Sigmoid colon (tissue), 7 donors: ENCODE results near the gene SSBP3. TPM values are rescaled to one million over a fixed set of nuclear protein-coding genes. Genes with fewer than 3 reads are reported as not detected.
A peak's percentile ranks its signal among the peaks of the same experiment; 100 is the strongest.

Source experiments
- DNase-seq: peaks from one replicate; pipeline ENCODE4 v3.0.0-alpha.2; 2019
- H3K27ac ChIP-seq, 4 donors: fragments of 200-600 bp; sonication (generic); one replicate each; pipeline ENCODE4 v1.5.1; 2016 to 2019; ENCODE audit warnings: mild to moderate bottlenecking in 1 of 4
- H3K27me3 ChIP-seq, 3 donors: fragments of 200-600 bp; sonication (generic); one replicate each; pipeline ENCODE4 v1.5.1; 2019; ENCODE audit warnings: mild to moderate bottlenecking in 1 of 3
- H3K36me3 ChIP-seq, 4 donors: fragments of 200-600 bp; sonication (generic); one replicate each; pipeline ENCODE4 v1.5.1; 2016 to 2019
- H3K4me1 ChIP-seq, 4 donors: fragments of 200-600 bp; sonication (generic); one replicate each; pipeline ENCODE4 v1.5.1; 2017 to 2019
- H3K4me3 ChIP-seq, 4 donors: fragments of 200-600 bp; sonication (generic); one replicate each; pipeline ENCODE4 v1.5.1; 2017 to 2019; ENCODE audit warnings: mild to moderate bottlenecking in 2 of 4, moderate library complexity in 1 of 4
- H3K9me3 ChIP-seq, 4 donors: fragments of 200-600 bp in 3 of 4; sonication (generic) in 3 of 4; one replicate each; pipeline versions ENCODE4 v1.5.1 to v1.6.1; 2013 to 2019
- EP300 ChIP-seq, 4 donors: sonication (generic); formaldehyde crosslinking; IDR thresholded peaks; one replicate each; pipeline ENCODE4 v1.6.1; 2017; ENCODE audit warnings: antibody characterized with exemption in 4 of 4
- POLR2A ChIP-seq, 2 donors: fragments of 450-650 bp; IDR thresholded peaks; one replicate each; pipeline ENCODE4 v1.6.1; 2016; ENCODE audit warnings: antibody characterized with exemption in 2 of 2, mild to moderate bottlenecking in 2 of 2, moderate library complexity in 2 of 2
- POLR2AphosphoS5 ChIP-seq, 4 donors: sonication (generic); formaldehyde crosslinking; IDR thresholded peaks; one replicate each; pipeline ENCODE4 v1.6.1; 2017; ENCODE audit warnings: antibody characterized with exemption in 4 of 4
- WGBS, 2 donors: extraction: QIAGEN DNeasy Blood & Tissue Kit; methylation state at CpG; one replicate each; pipeline ENCODE4 v1.1.7; 2013; 5-methylcytosine and 5-hydroxymethylcytosine counted together
- intact Hi-C: fragments of 100-400 bp; cut with DNase I; formaldehyde crosslinking; loops from one replicate; pipeline ENCODE4 v1.15.1; 2023
- polyA plus RNA-seq, 3 donors: library from polyadenylated mRNA; stranded (reverse); fragments of 200-250 nt; gene quantifications; one replicate each; pipeline ENCODE4 v1.2.3, GENCODE V29; 2013
- total RNA-seq, 4 donors: library from RNA; depleted of rRNA; stranded (reverse); fragments of >200 nt; gene quantifications; one replicate each; pipeline ENCODE4 v1.1.0, GENCODE V29; 2016
- TF ChIP-seq, protein P1 (sequence below), 4 experiments: fragments of 450-650 bp in 3 of 4; fragments of 200-600 bp in 1 of 4; IDR thresholded peaks; one replicate each; pipeline ENCODE4 v1.5.1; 2016 to 2019; ENCODE audit warnings: antibody characterized with exemption in 4 of 4, mild to moderate bottlenecking in 3 of 4, moderate library complexity in 2 of 4
- donor health status: healthy with polysubstance abuse.
- donor health status: Bipolar disorder and iron deficiency.
- donor health status: healthy.

The SSBP3 gene
- total and polyA plus RNA-seq, 7 donors = 27.4 to 62.5 (median 38.5) TPM

DNA sequence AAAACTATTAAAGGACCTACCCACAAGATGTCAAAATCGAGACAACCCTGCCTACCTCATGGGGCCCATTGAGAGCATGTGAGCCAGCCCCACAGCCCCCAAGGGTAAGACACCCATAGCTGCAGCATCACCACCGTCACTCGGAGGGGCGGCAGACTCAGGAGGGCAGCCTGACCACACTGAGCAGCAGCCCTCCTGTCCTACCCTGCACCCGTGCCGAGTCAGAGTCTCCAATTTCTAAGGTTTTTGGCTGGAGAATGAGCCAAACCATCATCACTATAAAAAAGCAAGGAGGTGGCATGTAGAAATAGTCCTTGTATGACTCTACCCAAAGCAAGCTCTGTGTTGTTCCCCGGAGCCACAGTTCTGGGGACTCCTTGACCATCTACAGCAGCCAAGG, 94.7 kb downstream of the SSBP3 start:
- Histone ChIP-seq H3K4me1 (peaks cover 0 to 66% (median 57%) of the 10 kb centered on the region in 4 donors), H3K36me3 (no peaks in the 10 kb centered on the region), H3K4me3 (no peak overlapping the region), H3K27me3 (no peaks in the 10 kb centered on the region), H3K27ac (peak overlapping the region in 2 of 4 donors; percentile 27 to 58), H3K9me3 (no peaks in the 10 kb centered on the region)
- DNase-seq = no peak
- intact Hi-C loops = loop anchor here (5.0 kb wide), 1 partner anchor 176 kb away; no protein-coding TSS in a partner anchor
- no peak for TF ChIP-seq EP300 (IDR thresholded peaks at IDR 0.05)
- TF ChIP-seq POLR2A (IDR thresholded peaks at IDR 0.05) = no peak
- TF ChIP-seq, protein P1, sequence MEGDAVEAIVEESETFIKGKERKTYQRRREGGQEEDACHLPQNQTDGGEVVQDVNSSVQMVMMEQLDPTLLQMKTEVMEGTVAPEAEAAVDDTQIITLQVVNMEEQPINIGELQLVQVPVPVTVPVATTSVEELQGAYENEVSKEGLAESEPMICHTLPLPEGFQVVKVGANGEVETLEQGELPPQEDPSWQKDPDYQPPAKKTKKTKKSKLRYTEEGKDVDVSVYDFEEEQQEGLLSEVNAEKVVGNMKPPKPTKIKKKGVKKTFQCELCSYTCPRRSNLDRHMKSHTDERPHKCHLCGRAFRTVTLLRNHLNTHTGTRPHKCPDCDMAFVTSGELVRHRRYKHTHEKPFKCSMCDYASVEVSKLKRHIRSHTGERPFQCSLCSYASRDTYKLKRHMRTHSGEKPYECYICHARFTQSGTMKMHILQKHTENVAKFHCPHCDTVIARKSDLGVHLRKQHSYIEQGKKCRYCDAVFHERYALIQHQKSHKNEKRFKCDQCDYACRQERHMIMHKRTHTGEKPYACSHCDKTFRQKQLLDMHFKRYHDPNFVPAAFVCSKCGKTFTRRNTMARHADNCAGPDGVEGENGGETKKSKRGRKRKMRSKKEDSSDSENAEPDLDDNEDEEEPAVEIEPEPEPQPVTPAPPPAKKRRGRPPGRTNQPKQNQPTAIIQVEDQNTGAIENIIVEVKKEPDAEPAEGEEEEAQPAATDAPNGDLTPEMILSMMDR (IDR thresholded peaks at IDR 0.05) = no peak
- no peak for TF ChIP-seq POLR2AphosphoS5 (IDR thresholded peaks at IDR 0.05)
- WGBS, 2 donors = 93 to 94% methylated on average over 7 of the region's 7 CpGs

DNA sequence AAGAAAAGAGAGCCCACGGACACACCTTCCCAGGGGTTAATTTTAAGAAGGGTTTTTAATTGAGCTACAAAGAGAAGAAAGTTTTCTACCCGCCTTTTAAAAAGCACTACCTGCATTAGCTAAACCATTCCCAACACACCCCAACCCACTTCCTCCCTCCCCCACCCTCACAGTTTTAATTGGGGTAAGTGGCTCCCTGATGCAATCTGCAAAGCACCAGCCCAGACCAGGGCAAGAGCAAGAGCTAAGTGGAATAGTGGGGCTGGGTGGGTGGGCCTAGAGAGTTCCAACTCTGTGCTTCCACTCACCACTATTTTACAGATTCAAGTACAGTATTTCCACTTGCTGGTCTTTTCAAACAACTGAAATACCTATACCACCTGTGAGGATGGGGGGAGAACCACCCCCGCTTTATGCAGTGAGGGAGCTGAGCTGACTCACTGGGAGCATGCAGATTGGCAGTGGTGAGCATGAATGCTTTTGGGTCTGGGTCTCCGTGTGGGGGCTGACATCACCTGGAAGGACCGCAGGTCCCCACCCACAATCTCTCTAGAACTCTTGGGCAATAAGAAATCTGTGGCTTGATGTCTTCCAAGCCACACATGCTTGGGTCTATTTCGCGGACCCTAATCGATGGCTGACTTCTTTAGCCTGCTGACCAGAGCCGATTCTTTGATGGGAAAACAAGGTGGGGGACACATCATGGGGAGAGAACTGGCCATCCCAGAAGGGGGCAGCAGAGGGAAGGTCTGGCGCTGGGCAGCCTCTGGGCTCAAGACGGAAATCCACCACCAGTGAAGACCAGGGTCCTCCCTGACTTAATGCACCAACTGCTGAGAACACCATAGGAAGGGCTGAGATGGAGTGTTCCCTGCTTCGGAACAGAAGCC, 95.5 kb downstream of the SSBP3 start:
- Histone ChIP-seq H3K9me3 (no peaks in the 10 kb centered on the region), H3K36me3 (no peaks in the 10 kb centered on the region), H3K4me1 (peaks cover 0 to 70% (median 63%) of the 10 kb centered on the region in 4 donors), H3K27me3 (no peaks in the 10 kb centered on the region), H3K4me3 (no peak overlapping the region), H3K27ac (peak overlapping the region in 2 of 4 donors; percentile 5 to 58)
- no peak for DNase-seq
- TF ChIP-seq, protein P1 (IDR thresholded peaks at IDR 0.05) = peak; percentile 21 to 59 (median 40)
- no peak for TF ChIP-seq POLR2AphosphoS5 (IDR thresholded peaks at IDR 0.05)
- intact Hi-C loops = loop anchor here (5.0 kb wide), 1 partner anchor 177 kb away; no protein-coding TSS in a partner anchor
- 79 to 82% methylated on average over 12 of the region's 12 CpGs for WGBS, 2 donors

DNA sequence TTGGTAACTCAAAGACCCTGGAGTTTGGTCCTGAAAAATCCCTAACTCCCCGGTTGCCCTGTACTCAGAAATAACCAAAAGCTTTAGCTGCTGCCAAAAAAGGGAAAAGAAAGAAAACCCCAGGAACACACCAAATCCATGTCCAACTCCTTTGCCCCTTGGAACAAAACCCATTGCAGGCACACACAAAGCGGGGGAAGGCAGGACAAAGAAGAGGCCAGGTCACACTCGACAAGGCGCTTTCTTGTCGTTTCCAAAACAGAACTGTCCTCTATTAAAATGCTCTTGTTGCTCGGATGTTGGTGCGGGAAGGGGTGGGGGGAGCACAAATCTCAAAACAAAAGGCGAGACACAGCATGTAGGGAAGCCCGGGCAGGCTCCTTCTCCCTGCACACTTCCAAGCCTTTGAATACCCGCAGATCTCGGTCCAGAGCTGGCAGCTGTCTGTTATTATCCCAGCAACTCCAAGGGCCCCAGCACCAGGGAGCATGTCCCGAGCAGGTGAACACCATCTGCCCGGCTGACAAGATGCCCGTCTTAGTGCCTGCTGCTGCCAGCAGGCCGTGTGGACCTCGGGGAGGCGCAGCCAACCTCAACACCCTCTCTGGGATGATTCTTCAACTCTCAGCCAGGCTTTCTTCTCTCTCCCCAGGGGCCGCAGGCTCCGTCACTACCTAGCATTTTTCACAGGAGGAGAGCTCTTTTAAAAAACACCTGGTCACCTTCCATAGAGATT, 96.4 kb downstream of the SSBP3 start:
- H3K4me1 ChIP-seq = peaks cover 0 to 73% (median 65%) of the 10 kb centered on the region in 4 donors
- no peaks in the 10 kb centered on the region for H3K36me3 ChIP-seq
- H3K27ac ChIP-seq = no peak overlapping the region
- no peaks in the 10 kb centered on the region for H3K9me3 ChIP-seq
- intact Hi-C loops = loop anchor here (5.0 kb wide), 1 partner anchor 178 kb away; no protein-coding TSS in a partner anchor
- TF ChIP-seq POLR2A (IDR thresholded peaks at IDR 0.05) = no peak
- TF ChIP-seq, protein P1 (IDR thresholded peaks at IDR 0.05) = no peak
- TF ChIP-seq POLR2AphosphoS5 (IDR thresholded peaks at IDR 0.05) = no peak
- no peak for TF ChIP-seq EP300 (IDR thresholded peaks at IDR 0.05)
- WGBS, 2 donors = 81 to 83% methylated on average over 19 of the region's 19 CpGs
- H3K27me3 ChIP-seq = no peaks in the 10 kb centered on the region
- H3K4me3 ChIP-seq = no peak overlapping the region
- no peak for DNase-seq

DNA sequence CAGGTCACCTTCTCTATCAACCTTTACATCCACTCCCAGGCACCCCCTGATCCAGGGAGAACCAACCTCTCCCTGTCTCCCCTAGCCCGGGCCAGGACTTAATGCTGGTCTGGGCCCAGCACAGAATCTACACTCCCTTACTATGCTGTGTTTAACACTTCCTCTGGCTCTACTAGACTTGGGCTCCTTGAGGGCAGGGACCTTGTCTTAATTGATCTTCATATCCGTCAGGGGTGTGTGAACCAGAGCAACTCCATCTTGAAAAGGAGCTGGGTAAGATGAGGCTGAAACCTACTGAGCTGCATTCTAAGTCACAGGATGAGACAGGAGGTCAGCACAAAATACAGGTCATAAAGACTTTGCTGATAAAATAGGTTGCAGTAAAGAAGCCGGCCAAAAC, 98.9 kb downstream of the SSBP3 start:
- Histone ChIP-seq H3K27ac (no peak overlapping the region), H3K9me3 (no peaks in the 10 kb centered on the region), H3K27me3 (no peaks in the 10 kb centered on the region), H3K4me3 (no peak overlapping the region), H3K36me3 (no peaks in the 10 kb centered on the region), H3K4me1 (peaks cover 0 to 70% (median 59%) of the 10 kb centered on the region in 4 donors)
- no peak for DNase-seq
- TF ChIP-seq, protein P1 (IDR thresholded peaks at IDR 0.05) = no peak
- TF ChIP-seq EP300 (IDR thresholded peaks at IDR 0.05) = no peak
- TF ChIP-seq POLR2A (IDR thresholded peaks at IDR 0.05) = no peak
- TF ChIP-seq POLR2AphosphoS5 (IDR thresholded peaks at IDR 0.05) = no peak
- 98% methylated on average over 3 of the region's 3 CpGs for WGBS, 2 donors
- intact Hi-C loops = no loop called here
